HG02870 (cell line): Measurements from ENCODE around the gene USP17L15.
"Not testable (repeated sequence)": the region's sequence is repeated elsewhere in the genome, so short reads cannot be mapped to it uniquely, and the experiment has no call there.

Experiments
- ATAC-seq: cut with Tn5 transposase; IDR thresholded peaks from one replicate; pipeline ENCODE4 v1.9.1; 2021; ENCODE audit warnings: mild to moderate bottlenecking, moderate library complexity; ENCODE audit not compliant: unreplicated experiment

Gene USP17L15

GRCh38 chr4:9234085-9234484, at the start of gene USP17L15:
Gene USP17L15 (plus strand): TSS chr4:9234385. CDS start chr4:9234385, 0 bp downstream.
- ATAC-seq = not testable (repeated sequence)

- ATAC-seq = not testable (repeated sequence)
These were observed 23.8 kb upstream of the USP17L15 start, which contains the start of gene USP17L10 for GRCh38 chr4:9210357-9210756. Gene USP17L10 (plus strand): TSS chr4:9210657. CDS start chr4:9210657, 0 bp downstream.

GRCh38 chr4:9214701-9215100, 19.5 kb upstream of the USP17L15 start:
- not testable (repeated sequence) for ATAC-seq

- not testable (repeated sequence) for ATAC-seq
These were observed 19.1 kb upstream of the USP17L15 start, which contains the start of gene USP17L11 for GRCh38 chr4:9215105-9215504. Gene USP17L11 (plus strand): TSS chr4:9215405. CDS start chr4:9215405, 0 bp downstream.

GRCh38 chr4:9219852-9220251, 14.3 kb upstream of the USP17L15 start, which contains the start of gene USP17L12:
Gene USP17L12 (plus strand): TSS chr4:9220152. CDS start chr4:9220152, 0 bp downstream.
- ATAC-seq = not testable (repeated sequence)

GRCh38 chr4:9224596-9224995, 9.6 kb upstream of the USP17L15 start, which contains the start of gene USP17L13:
Gene USP17L13 (plus strand): TSS chr4:9224896. CDS start chr4:9224896, 0 bp downstream.
- not testable (repeated sequence) for ATAC-seq

- not testable (repeated sequence) for ATAC-seq
These were observed 3.9 kb upstream of the USP17L15 start for GRCh38 chr4:9230249-9230648.

GRCh38 chr4:9238461-9238860, 4.3 kb downstream of the USP17L15 start:
- ATAC-seq = not testable (repeated sequence)

GRCh38 chr4:9243579-9243978, 9.4 kb downstream of the USP17L15 start, which contains the start of gene USP17L17:
Gene USP17L17 (plus strand): TSS chr4:9243879. CDS start chr4:9243879, 0 bp downstream.
- not testable (repeated sequence) for ATAC-seq

GRCh38 chr4:9247953-9248680, 13.9 kb downstream of the USP17L15 start, which contains the start of gene USP17L18:
Gene USP17L18 (plus strand): TSS chr4:9248630. CDS start chr4:9248630, 0 bp downstream.
- ATAC-seq = not testable (repeated sequence)

GRCh38 chr4:9253078-9253477, 18.9 kb downstream of the USP17L15 start, which contains the start of gene USP17L19:
Gene USP17L19 (plus strand): TSS chr4:9253378. CDS start chr4:9253378, 0 bp downstream.
- ATAC-seq = not testable (repeated sequence)

GRCh38 chr4:9257824-9258223, 23.6 kb downstream of the USP17L15 start, which contains the start of gene USP17L20:
Gene USP17L20 (plus strand): TSS chr4:9258124. CDS start chr4:9258124, 0 bp downstream.
- ATAC-seq = not testable (repeated sequence)

- ATAC-seq = not testable (repeated sequence)
These were observed 28.4 kb downstream of the USP17L15 start, which contains the start of gene USP17L21 for GRCh38 chr4:9262572-9262971. Gene USP17L21 (plus strand): TSS chr4:9262872. CDS start chr4:9262872, 0 bp downstream.

- ATAC-seq = not testable (repeated sequence)
These were observed 33.1 kb downstream of the USP17L15 start, which contains the start of gene USP17L22 for GRCh38 chr4:9267319-9267718. Gene USP17L22 (plus strand): TSS chr4:9267619. CDS start chr4:9267619, 0 bp downstream.

- ATAC-seq = not testable (repeated sequence)
These were observed 37.5 kb downstream of the USP17L15 start for GRCh38 chr4:9271719-9272118.
